ENCODE data around the gene KRT75.

- no peak for TF ChIP-seq POLR2AphosphoS5 (IDR thresholded peaks at IDR 0.05; ENCODE audit: low read depth, low read length)
- no peak for TF ChIP-seq POLR2A (IDR thresholded peaks at IDR 0.05; ENCODE audit: low read depth, low read length)
Measured at GRCh38 chr12:52458861-52459260, 24.7 kb upstream of the KRT75 start.

Measured in GM12892 (cell line).